Adrenal gland (tissue), 5 donors: ENCODE results near the gene ADPRM.

Experiments used
- CTCF ChIP-seq, 6 experiments: fragments of 450-650 bp in 4 of 6; fragments of 200-600 bp in 2 of 6; sonication (generic) in 1 of 6; IDR thresholded peaks; 1 replicate in 5 of 6; 2 replicates in 1 of 6; pipeline versions ENCODE4 v1.5.1 to v1.8.0; 2016 to 2021; ENCODE audit warnings: antibody characterized with exemption in 6 of 6, mild to moderate bottlenecking in 2 of 6, moderate library complexity in 1 of 6
- POLR2A ChIP-seq, 2 donors: fragments of 450-650 bp; IDR thresholded peaks; one replicate each; pipeline ENCODE4 v1.6.1; 2017; ENCODE audit warnings: antibody characterized with exemption in 2 of 2, mild to moderate bottlenecking in 2 of 2, moderate library complexity in 1 of 2
- donor health status: DM: no; HTN: no; CAD: no.

- TF ChIP-seq CTCF (IDR thresholded peaks at IDR 0.05) (no peak), POLR2A (IDR thresholded peaks at IDR 0.05) (no peak)
These were observed 34.2 kb upstream of the ADPRM start for GRCh38 chr17:10663231-10663630.
